SU-DHL-6 (cell line): ENCODE results near the gene IL24.

ENCODE experiments used
- CTCF ChIP-seq: fragments of 200-600 bp; sonication (generic); IDR thresholded peaks from one replicate; pipeline ENCODE4 v1.5.1; 2017; ENCODE audit warnings: antibody characterized with exemption, mild to moderate bottlenecking, low read length, moderate library complexity; ENCODE audit not compliant: insufficient read depth, poor library complexity, severe bottlenecking
- EZH2phosphoT487 ChIP-seq: fragments of 200-600 bp; sonication (generic), shearing (Covaris generic); conservative IDR thresholded peaks from 2 replicates; pipeline ENCODE4 v1.6.1; 2018; ENCODE audit warnings: mild to moderate bottlenecking, antibody characterized with exemption, low read length, moderate library complexity, mixed read lengths

GRCh38 chr1:206872139-206872538 lies 25.1 kb upstream of the IL24 start:
- TF ChIP-seq CTCF: no peak
- no peak for TF ChIP-seq EZH2phosphoT487
